Upper lobe of left lung (tissue), 6 donors: ENCODE measurements around the gene ANKUB1. TPM values are rescaled to one million over a fixed set of nuclear protein-coding genes. Genes with fewer than 3 reads are reported as not detected.

ENCODE experiments used
- ATAC-seq, 2 donors: fragments of 200-7000 bp; cut with Tn5 transposase; one replicate each; pipeline ENCODE4 v1.9.1; 2022; ENCODE audit warnings: mild to moderate bottlenecking in 2 of 2, moderate library complexity in 2 of 2; ENCODE audit not compliant: low FRiP score in 2 of 2
- DNase-seq, 2 donors: peaks; one replicate each; pipeline ENCODE4 v3.0.0-alpha.2; 2019 to 2020
- H3K27ac ChIP-seq, 4 donors: fragments of 200-600 bp; sonication (generic); one replicate each; pipeline ENCODE4 v1.5.1; 2016 to 2019
- H3K27me3 ChIP-seq, 4 donors: fragments of 200-600 bp; sonication (generic); one replicate each; pipeline ENCODE4 v1.5.1; 2017 to 2019
- H3K36me3 ChIP-seq, 4 donors: fragments of 200-600 bp; sonication (generic); one replicate each; pipeline ENCODE4 v1.5.1; 2016 to 2019
- H3K4me1 ChIP-seq, 4 donors: fragments of 200-600 bp; sonication (generic); one replicate each; pipeline ENCODE4 v1.5.1; 2018 to 2019
- H3K4me3 ChIP-seq, 4 donors: fragments of 200-600 bp; sonication (generic); one replicate each; pipeline ENCODE4 v1.5.1; 2017 to 2019; ENCODE audit warnings: mild to moderate bottlenecking in 2 of 4, moderate library complexity in 1 of 4
- H3K9me3 ChIP-seq, 4 donors: fragments of 200-600 bp; sonication (generic); one replicate each; pipeline ENCODE4 v1.5.1; 2018 to 2019
- CTCF ChIP-seq, 6 experiments: fragments of 450-650 bp in 4 of 6; fragments of 200-600 bp in 2 of 6; sonication (generic) in 2 of 6; IDR thresholded peaks; one replicate each; pipeline ENCODE4 v1.5.1; 2016 to 2019; ENCODE audit warnings: antibody characterized with exemption in 6 of 6
- EP300 ChIP-seq, 4 donors: sonication (generic); formaldehyde crosslinking; IDR thresholded peaks; one replicate each; pipeline ENCODE4 v1.5.1; 2017; ENCODE audit warnings: antibody characterized with exemption in 4 of 4, control low read depth in 2 of 4
- POLR2A ChIP-seq, 4 donors: fragments of 450-650 bp; IDR thresholded peaks; one replicate each; pipeline ENCODE4 v1.5.1; 2016 to 2017; ENCODE audit warnings: antibody characterized with exemption in 4 of 4, mild to moderate bottlenecking in 2 of 4
- POLR2AphosphoS5 ChIP-seq, 2 donors: sonication (generic); formaldehyde crosslinking; IDR thresholded peaks; one replicate each; pipeline ENCODE4 v1.5.1; 2017; ENCODE audit warnings: antibody characterized with exemption in 2 of 2
- WGBS, 2 donors: methylation state at CpG; one replicate each; pipeline ENCODE4 v1.1.5; 2017 to 2018; 5-methylcytosine and 5-hydroxymethylcytosine counted together
- total RNA-seq, 6 donors: library from RNA; depleted of rRNA in 4 of 6; stranded (reverse); fragments of >200 nt in 4 of 6; gene quantifications; one replicate each; pipeline versions ENCODE4 v1.1.0 to v1.2.1, GENCODE V29; 2016 to 2021
- donor health status: DM: no; HTN: no; CAD: no; lungs with moderate emphysema.
- donor health status: DM: no; HTN: yes; CAD: no; lungs with severe emphysema.

ANKUB1 gene
- total RNA-seq, 6 donors from 2014 or later: 1.4 to 24.5 (median 3.1) TPM; not detected in 1

- no peak for ATAC-seq
- H3K36me3 ChIP-seq: no peaks in the 10 kb centered on the region
Measured at GRCh38 chr3:149727656-149728055, 64.7 kb downstream of the ANKUB1 start.

GRCh38 chr3:149726716-149727407 lies 65.5 kb downstream of the ANKUB1 start:
- Histone ChIP-seq H3K4me3 (no peak overlapping the region), H3K9me3 (no peaks in the 10 kb centered on the region), H3K36me3 (no peaks in the 10 kb centered on the region), H3K4me1 (no peaks in the 10 kb centered on the region), H3K27ac (no peak overlapping the region), H3K27me3 (no peaks in the 10 kb centered on the region)
- ATAC-seq (no peak), DNase-seq (no peak)
- WGBS, 2 donors: 82 to 87% methylated on average over 2 of the region's 2 CpGs
- TF ChIP-seq CTCF (IDR thresholded peaks at IDR 0.05) (no peak), POLR2AphosphoS5 (IDR thresholded peaks at IDR 0.05) (no peak)

More at GRCh38 chr3:149727656-149728055, 64.7 kb downstream of the ANKUB1 start:
- no peak for DNase-seq
- H3K9me3 ChIP-seq: no peaks in the 10 kb centered on the region
- no peak overlapping the region for H3K27ac ChIP-seq
- TF ChIP-seq POLR2A (IDR thresholded peaks at IDR 0.05) (no peak), CTCF (IDR thresholded peaks at IDR 0.05) (no peak), POLR2AphosphoS5 (IDR thresholded peaks at IDR 0.05) (no peak), EP300 (IDR thresholded peaks at IDR 0.05) (no peak)
- WGBS, 2 donors: 67 to 76% methylated on average over 2 of the region's 2 CpGs
- no peaks in the 10 kb centered on the region for H3K4me1 ChIP-seq
- no peaks in the 10 kb centered on the region for H3K27me3 ChIP-seq
- H3K4me3 ChIP-seq: no peak overlapping the region

GRCh38 chr3:149723781-149724180 lies 68.6 kb downstream of the ANKUB1 start:
- Histone ChIP-seq H3K4me1 (no peaks in the 10 kb centered on the region), H3K27me3 (no peaks in the 10 kb centered on the region), H3K36me3 (no peaks in the 10 kb centered on the region), H3K9me3 (no peaks in the 10 kb centered on the region), H3K4me3 (no peak overlapping the region), H3K27ac (no peak overlapping the region)
- TF ChIP-seq POLR2AphosphoS5 (IDR thresholded peaks at IDR 0.05) (no peak), EP300 (IDR thresholded peaks at IDR 0.05) (no peak), POLR2A (IDR thresholded peaks at IDR 0.05) (no peak), CTCF (IDR thresholded peaks at IDR 0.05) (no peak)
- no peak for ATAC-seq
- no peak for DNase-seq

GRCh38 chr3:149720918-149721317 lies 71.4 kb downstream of the ANKUB1 start:
- ATAC-seq (no peak), DNase-seq (no peak)
- no peaks in the 10 kb centered on the region for H3K36me3 ChIP-seq
- H3K27ac ChIP-seq: no peak overlapping the region
- TF ChIP-seq CTCF (IDR thresholded peaks at IDR 0.05) (no peak), POLR2A (IDR thresholded peaks at IDR 0.05) (no peak), EP300 (IDR thresholded peaks at IDR 0.05) (no peak), POLR2AphosphoS5 (IDR thresholded peaks at IDR 0.05) (no peak)
- WGBS, 2 donors: 93 to 95% methylated on average over 2 of the region's 2 CpGs
- H3K9me3 ChIP-seq: no peaks in the 10 kb centered on the region
- H3K4me1 ChIP-seq: peaks cover 0 to 6% (median 3%) of the 10 kb centered on the region in 4 donors
- no peaks in the 10 kb centered on the region for H3K27me3 ChIP-seq
- no peak overlapping the region for H3K4me3 ChIP-seq
